GM18498 (cell line): ENCODE results near the gene BRIX1.
"Not testable (repeated sequence)": the region's sequence is repeated elsewhere in the genome, so short reads cannot be mapped to it uniquely, and the experiment has no call there.

ENCODE experiments used
- ATAC-seq: cut with Tn5 transposase; IDR thresholded peaks from one replicate; pipeline ENCODE4 v1.9.1; 2021; ENCODE audit warnings: mild to moderate bottlenecking, moderate library complexity; ENCODE audit not compliant: unreplicated experiment

Gene BRIX1

DNA sequence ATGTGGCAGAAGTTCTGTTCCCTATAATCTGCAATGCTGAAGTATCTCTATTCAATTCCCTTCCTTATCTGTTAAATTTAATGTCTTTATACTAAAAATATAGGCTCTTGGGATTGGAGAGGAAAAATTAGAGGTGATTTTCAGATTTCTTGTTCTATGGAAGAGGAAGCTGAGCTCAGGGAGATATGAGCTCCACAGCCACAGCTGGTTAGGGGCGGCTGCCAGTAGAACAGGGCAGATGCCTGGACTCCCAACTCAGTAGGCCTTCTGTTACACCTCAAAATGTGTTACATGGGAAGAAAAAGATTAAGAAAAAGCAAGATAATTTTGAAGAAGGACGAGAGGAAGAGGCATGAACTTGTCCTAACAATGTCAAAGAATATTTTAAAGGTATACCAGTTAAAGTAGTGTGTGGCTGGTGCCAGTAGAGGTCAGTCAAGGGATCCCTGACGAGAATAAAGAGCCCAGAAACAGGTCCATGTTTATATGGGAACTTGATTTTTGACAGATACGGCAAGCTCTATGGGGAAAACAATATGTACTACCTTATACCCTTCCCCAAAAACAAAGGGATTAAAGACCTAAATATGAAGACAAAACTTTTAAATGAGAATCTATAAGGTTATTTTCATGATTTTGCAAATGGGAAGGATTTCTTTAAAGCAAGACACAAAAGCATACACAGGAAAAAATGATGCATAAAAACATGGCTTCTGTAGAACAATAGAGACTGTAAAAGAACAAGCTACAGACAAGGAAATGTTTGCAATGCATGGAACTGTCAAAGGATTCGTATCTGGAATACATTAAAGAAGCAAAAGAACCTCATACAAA is 42.6 kb downstream of the BRIX1 start:
- peak; percentile 45 for ATAC-seq

GRCh38 chr5:34959323-34959722 is 43.8 kb downstream of the BRIX1 start:
- peak; percentile 94 for ATAC-seq

DNA sequence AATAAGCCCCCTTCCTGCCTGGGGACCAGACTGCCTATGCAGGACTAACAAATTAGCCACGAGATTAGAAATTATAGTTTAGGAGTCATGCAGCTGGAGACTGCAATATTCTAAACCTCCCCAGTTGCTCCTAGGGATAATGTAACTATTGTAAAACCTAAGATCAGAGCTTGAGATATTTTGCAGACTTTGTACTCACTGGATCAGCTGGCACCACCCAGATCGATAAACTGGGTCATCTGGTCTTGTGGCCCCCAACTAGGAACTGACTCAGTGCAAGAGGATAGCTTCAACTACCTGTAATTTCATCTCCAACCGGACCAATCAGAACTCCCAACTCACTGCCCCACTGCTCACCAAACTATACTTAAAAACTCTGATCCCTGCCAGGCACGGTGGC is 52.0 kb downstream of the BRIX1 start:
- ATAC-seq, result no peak

- no peak for ATAC-seq
These were observed 52.7 kb downstream of the BRIX1 start for GRCh38 chr5:34968258-34968657.

DNA sequence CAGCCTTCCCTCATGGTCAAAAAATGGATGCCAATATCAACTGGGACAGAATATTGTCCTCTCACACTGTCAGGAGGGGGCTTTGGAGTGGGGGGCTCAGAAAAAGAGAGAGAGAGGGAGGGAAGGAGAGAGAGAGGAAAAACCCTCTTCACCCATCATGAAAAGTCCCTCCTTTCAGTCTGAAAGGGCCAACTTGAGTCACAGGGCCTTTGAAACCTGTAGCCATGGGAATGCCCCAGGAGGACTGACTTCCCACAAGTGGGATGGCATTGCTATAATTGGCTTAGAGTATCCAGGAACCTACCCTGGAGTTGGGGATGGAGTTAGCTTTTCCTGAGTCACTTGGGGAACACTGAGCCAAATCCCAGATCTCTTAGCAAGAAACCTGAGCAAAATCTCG is 55.0 kb downstream of the BRIX1 start:
- ATAC-seq, result no peak

DNA sequence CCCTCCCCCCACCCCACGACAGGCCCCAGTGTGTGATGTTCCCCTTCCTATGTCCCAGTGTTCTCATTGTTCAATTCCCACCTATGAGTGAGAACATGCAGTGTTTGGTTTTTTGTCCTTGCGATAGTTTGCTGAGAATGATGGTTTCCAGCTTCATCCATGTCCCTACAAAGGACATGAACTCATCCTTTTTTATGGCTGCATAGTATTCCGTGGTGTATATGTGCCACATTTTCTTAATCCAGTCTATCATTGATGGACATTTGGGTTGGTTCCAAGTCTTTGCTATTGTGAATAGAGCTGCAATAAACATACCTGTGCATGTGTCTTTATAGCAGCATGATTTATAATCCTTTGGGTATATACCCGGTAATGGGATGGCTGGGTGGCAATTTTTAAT is 56.1 kb downstream of the BRIX1 start:
- not testable (repeated sequence) for ATAC-seq
